Astrocyte of the spinal cord (primary cell): Measurements from ENCODE around the gene FAM98B.

Experiments used
- DNase-seq: peaks from one replicate; pipeline ENCODE4 v3.0.0; 2011; ENCODE audit warnings: low read depth, low spot score
- H3K4me3 ChIP-seq: 2 replicates; pipeline ENCODE4 v1.5.1; 2011; ENCODE audit warnings: low read depth, mild to moderate bottlenecking, low read length, moderate library complexity
- CTCF ChIP-seq: IDR thresholded peaks from 2 replicates; pipeline ENCODE4 v1.5.1; 2012; ENCODE audit warnings: low read depth, mild to moderate bottlenecking, low read length, inconsistent platforms
- in situ Hi-C: cut with HindIII; loops from 2 replicates; pipeline ENCODE4 v1.10.0; 2017; ENCODE audit warnings: low sequenced_read_pairs

The FAM98B gene

DNA sequence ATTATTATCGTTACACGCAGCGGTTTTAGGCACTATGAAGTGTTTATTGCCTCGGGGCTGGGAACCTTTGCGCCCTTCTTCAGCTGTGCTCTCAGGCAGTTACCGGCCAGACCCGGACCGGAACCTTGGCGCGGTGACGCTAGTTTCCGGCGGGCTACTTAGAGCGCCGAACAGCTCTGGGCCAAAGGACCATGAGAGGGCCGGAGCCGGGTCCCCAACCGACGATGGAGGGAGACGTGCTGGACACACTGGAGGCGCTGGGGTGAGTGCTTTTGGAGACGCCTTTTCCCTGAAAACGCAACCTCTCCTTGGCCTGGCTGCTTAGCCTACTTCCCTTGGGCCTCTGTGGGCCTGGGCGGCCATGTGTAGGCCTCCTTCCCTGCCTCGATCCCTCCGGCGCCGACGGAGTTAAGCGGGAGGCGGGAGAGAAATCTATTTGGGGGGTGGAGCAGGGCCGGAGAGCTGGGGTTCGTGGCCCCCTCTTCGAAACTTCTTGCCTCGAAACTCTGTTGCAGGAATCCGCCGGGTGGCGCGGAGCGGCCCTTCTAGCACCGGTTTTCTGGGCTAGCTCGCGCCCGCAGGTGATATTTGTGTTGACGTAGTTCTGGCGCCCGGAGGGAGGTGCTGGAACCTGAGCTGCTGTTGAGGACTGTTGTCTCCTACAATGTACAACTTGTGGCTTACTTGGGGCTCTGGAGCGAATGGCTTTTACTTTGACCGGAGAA is at the start of gene FAM98B:
FAM98B (plus strand) TSS at position 157 of the 725 bp plus-strand sequence; CDS start at position 192, 35 bp downstream.
- TF ChIP-seq CTCF = peak; percentile 6
- peak within 1 kb of the TSS; percentile 89 for H3K4me3 ChIP-seq
- peak; percentile 95 for DNase-seq
- in situ Hi-C loops = no loop called here

DNA sequence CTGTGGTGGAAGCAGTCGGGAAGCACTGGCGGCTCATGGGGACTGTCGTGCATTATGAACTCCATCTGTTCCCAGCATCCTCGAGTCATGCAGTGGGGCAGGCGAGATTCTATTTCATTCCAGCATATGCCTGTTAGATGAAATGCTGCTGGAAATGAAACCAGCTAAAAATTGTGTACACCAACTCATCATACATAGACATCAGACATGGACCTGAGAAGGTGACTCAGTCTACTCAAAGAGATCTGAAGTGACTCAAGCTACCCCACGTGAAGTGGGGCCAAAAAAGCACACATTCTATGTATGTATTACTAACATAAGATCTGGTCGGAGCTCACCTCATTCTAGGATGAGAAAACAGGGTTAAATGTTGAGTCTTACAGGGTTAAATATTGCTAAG is 47.5 kb upstream of the FAM98B start:
- in situ Hi-C loops = no loop called here
- peak; percentile 24 for DNase-seq
- TF ChIP-seq CTCF = no peak
- H3K4me3 ChIP-seq = no peak overlapping the region

GRCh38 chr15:38408576-38408975 is 45.4 kb upstream of the FAM98B start:
- no peak for DNase-seq
- no peak for TF ChIP-seq CTCF
- in situ Hi-C loops = no loop called here

GRCh38 chr15:38411902-38412301 is 42.0 kb upstream of the FAM98B start:
- no peak for DNase-seq
- in situ Hi-C loops = no loop called here
- H3K4me3 ChIP-seq = no peak overlapping the region
- no peak for TF ChIP-seq CTCF

More at GRCh38 chr15:38408576-38408975, 45.4 kb upstream of the FAM98B start:
- no peak overlapping the region for H3K4me3 ChIP-seq

DNA sequence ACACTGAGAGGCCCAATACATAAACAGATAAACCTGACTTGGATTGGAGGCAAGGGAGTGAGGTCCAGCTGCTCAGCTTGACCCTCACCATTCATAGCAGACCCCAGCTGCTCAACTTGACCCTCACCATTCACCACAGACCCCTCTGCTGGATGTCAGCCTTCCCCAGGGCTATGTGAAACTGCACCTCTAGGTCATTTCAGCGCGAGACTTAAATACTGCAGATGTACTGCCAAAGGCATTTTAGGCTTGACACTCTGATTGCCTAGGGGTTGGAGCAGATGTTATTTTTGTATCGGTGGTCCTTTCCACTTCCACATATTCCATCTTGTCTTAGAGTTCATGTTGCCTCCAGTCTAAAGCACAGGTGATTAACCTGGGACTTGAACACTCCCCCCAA is 41.5 kb upstream of the FAM98B start:
- no peak for DNase-seq
- TF ChIP-seq CTCF = no peak
- in situ Hi-C loops = no loop called here
- no peak overlapping the region for H3K4me3 ChIP-seq

GRCh38 chr15:38414357-38414756 is 39.6 kb upstream of the FAM98B start:
- TF ChIP-seq CTCF = peak; percentile 85
- no peak overlapping the region for H3K4me3 ChIP-seq
- peak; percentile 81 for DNase-seq
- in situ Hi-C loops = no loop called here
